Stimulated activated CD4-positive, alpha-beta T cell treated with anti-CD3 and anti-CD28 coated beads, Interleukin-1b, Interleukin-23, amount 100 ng/mL, for 48 hours (primary cell): ENCODE measurements around the gene FBXL15.

Experiments used
- DNase-seq: peaks from one replicate; pipeline ENCODE4 v3.0.0-alpha.2; 2020

The FBXL15 gene

GRCh38 chr10:102420714-102421506 is at the start of gene FBXL15:
Gene FBXL15 (plus strand): TSS chr10:102420836. CDS start chr10:102421130, 294 bp downstream.
- peak; percentile 98 for DNase-seq

DNA sequence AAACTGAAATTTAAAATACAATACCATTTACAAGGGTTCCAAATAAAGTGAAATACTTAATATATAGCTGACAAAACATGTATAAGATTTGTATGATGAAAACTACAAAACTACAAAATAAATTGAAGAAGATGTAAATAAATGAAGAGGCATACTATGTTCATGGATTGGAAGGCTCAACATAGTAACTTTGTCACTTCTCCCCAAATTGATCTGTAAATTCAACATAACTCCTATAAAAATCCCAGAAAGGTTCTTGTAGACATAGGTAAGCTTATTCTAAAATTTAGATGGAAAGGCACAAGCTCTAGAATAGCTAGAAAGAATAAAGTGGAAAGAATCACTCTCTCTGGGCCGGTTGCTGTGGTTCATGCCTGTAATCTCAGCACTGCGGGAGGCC is 49.3 kb upstream of the FBXL15 start:
- DNase-seq, result no peak

DNA sequence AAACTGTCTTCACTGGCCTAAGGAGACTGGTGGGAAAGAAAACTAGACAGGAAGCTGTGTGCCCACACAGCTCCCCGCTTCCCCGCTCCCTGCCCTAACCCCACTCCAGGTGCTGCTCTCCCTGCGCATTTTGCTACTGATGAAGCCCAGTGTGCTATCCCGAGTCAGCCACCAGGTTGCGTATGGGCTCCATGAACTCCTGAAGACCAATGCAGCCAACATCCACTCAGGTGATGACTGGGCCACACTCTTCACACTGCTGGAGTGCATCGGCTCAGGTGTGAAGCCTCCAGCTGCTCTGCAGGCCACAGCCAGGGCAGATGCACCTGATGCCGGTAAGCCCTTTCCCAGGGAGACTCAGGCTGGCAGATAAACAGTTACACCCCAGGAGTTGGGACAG is 45.4 kb upstream of the FBXL15 start:
- no peak for DNase-seq

- no peak for DNase-seq
Observed at GRCh38 chr10:102375867-102376266, 44.8 kb upstream of the FBXL15 start.

DNA sequence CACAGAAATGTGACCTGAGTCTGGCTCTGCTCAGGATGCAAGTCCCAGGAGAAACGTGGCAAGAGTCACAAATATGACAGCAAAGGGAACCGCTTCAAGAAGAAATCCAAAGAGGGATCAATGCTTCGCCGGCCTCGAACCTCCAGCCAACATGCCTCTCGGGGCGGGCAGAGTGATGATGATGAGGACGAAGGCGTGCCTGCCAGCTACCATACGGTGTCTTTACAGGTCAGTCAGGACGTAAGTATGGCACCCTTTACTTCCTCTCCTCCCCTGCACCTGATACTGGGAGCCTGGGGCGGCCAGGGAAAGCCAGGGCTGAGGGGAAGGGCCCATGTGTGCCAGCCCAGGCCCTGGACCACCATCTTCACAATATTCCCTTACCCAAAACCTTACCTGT is 43.7 kb upstream of the FBXL15 start:
- DNase-seq, result no peak

DNA sequence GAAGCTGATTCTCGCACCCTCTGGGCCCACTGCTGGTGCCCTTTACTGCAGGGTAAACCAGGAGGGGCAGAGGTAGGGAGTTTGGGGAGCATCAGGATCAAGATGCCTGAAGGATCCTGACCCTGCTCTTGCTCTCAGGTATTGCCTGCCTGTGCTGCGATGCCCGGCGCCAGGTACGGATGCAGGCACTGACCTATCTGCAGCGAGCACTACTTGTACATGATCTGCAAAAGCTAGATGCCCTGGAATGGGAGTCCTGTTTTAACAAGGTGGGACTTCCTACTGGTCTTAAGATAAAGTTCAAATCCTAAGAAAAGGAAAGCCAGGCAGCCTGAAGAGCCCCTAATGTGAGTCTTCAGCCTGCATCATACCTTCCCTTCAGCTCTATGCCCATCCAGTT is 41.3 kb upstream of the FBXL15 start:
- DNase-seq, result no peak

- no peak for DNase-seq
Observed at GRCh38 chr10:102381983-102382382, 38.7 kb upstream of the FBXL15 start.

GRCh38 chr10:102382871-102383270 is 37.8 kb upstream of the FBXL15 start:
- no peak for DNase-seq

GRCh38 chr10:102384053-102384452 is 36.6 kb upstream of the FBXL15 start:
- DNase-seq, result no peak

- no peak for DNase-seq
Observed at GRCh38 chr10:102384606-102385429, 35.8 kb upstream of the FBXL15 start.

- no peak for DNase-seq
Observed at GRCh38 chr10:102389894-102390293, 30.7 kb upstream of the FBXL15 start.

GRCh38 chr10:102392306-102392705 is 28.3 kb upstream of the FBXL15 start:
- no peak for DNase-seq

DNA sequence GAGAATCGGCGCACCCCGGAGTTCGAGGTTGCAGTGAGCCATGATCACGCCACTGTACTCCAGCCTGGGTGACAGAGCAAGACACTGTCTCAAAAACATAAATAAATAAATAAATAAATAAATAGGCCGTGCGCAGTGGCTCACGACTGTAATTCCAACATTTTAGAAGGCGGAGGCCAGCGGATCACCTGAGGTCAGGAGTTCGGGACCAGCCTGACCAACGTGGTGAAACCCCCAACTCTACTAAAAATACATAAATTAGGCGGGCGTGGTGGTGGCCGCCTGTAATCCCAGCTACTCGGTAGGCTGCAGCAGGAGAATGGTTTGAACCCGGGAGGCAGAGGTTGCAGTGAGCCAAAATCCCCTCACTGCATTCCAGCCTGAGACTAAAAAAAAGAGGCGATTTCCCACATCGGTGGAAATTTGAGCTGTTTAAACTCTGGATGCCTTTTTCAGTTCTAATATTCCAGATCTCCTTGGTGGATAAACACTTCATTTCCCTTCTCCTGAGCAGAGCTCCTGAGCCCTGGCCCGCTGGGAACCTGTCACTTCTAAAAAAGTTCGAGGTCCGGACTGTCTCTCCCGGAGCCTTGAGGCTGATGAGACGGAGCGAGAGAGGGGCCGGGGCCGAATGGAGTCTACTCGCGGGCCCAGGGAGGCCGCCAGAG is 27.1 kb upstream of the FBXL15 start:
- DNase-seq, result no peak

- DNase-seq, result peak; percentile 99
Observed at GRCh38 chr10:102394079-102394800, 26.4 kb upstream of the FBXL15 start.

DNA sequence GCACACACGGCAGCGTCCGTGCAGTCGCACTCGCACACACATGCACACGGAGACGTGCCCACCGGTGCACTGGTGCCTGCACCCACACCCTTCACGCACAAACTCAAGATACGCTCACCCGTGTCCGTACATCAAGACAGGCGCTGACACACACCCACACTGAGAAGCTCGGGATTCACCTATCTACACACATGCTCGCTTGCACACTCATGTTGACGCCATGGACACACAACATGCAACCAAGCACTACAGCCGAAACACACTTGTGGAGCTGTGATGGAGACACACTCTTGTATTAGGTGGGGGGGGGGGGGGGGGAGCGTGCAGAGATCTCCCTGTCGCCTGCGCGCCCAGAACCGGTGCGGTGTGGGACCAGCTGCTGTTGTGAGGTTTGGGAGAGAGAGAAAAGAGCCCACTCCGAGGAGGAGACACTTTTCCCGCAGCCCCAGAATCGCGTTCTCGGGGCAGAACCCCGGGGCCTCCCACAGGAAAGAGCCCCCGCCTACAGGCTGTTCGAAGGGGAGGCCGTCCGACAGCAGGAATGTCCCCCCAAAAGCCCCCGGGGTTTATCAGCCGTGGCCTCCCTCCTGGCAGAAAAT is 25.7 kb upstream of the FBXL15 start:
- peak; percentile 72 for DNase-seq

- DNase-seq, result peak; percentile 86
Observed at GRCh38 chr10:102395400-102396316, 25.0 kb upstream of the FBXL15 start, which contains the start of gene NFKB2. Gene NFKB2 (plus strand): TSS chr10:102395705. CDS start chr10:102395960, 255 bp downstream.

- DNase-seq, result no peak
Observed at GRCh38 chr10:102396317-102396650, 24.4 kb upstream of the FBXL15 start.

- no peak for DNase-seq
Observed at GRCh38 chr10:102396730-102397151, 23.9 kb upstream of the FBXL15 start.

- DNase-seq, result no peak
Observed at GRCh38 chr10:102397222-102398171, 23.1 kb upstream of the FBXL15 start.
